NCI-H128 (cell line): ENCODE results near the gene FAM83G.
"Not testable (repeated sequence)": the region's sequence is repeated elsewhere in the genome, so short reads cannot be mapped to it uniquely, and the experiment has no call there.

Experiments used
- DNase-seq: peaks from one replicate; lab custom pipeline; 2025; ENCODE audit not compliant: unreplicated experiment; lab: John Stamatoyannopoulos, UW

The FAM83G gene

DNA sequence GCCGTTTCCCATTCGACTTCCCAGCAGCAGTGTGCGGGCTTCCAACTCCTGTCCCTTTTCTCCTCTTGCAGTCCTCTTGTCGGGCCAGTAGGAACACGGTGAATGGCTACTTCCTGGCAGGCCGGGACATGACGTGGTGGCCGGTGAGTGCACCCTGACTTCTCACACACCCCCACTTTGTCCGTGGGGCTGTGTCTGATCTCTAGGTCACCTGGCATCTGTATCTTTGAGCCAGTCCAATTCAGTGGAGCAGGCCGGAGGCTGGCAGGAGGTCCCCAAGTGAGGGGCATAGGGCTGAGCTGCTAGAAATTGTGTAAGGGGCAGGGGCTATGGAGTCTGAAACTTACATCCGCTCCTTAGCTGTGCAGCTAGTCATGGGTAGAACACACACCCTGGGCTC, 46.0 kb downstream of the FAM83G start:
- no peak for DNase-seq

DNA sequence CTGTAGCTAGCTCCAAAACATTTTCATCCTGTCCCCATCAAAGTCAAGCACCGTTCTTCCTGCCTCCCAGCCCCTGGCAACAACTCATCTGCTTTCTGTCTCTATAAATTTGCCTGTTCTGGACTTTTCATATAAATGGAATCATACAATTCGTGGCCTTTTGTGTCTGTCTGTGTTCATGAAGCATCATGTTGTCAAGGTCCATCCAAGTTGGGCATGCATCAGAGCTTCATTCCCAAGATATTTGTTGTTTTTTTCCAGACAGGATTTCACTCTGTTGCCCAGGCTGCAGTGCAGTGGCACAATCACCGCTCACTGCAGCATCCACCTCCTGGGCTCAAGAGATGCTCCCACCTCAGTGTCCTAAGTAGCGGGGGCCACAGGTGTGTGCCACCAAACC, 46.7 kb downstream of the FAM83G start:
- DNase-seq = no peak

DNA sequence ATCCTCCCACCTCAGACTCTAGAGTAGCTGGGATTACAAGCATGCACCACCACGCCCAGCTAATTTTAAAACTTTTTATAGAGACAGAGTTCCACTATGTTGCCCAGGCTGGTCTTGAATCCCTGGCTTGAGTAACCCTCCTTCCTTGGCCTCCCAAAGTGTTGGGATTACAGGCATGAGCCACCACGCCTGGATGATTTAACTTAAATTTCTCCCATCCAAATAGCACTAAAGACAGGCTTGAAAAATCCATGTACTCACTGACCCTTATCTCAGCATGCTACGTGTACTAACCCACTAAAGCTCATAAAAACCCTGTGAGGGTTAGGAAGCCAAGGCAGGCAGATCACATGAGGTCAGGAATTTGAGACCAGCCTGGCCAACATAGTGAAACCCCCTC, 48.0 kb downstream of the FAM83G start:
- DNase-seq = no peak

DNA sequence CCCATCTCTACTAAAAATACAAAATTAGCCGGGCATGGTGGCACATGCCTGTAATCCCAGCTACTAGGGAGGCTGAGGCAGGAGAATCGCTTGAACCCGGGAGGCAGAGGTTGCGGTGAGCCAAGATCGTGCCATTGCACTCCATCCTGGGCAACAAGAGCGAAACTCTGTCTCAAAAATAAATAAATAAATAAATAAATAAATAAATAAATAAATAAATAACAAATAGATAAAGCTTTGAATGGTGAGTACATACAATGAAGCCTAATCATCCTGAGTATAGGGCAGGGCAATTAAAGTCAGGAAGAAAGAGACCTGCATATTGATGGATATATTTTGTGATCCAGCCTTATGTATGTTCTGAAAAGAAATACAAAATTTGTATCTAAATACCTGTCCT, 48.5 kb downstream of the FAM83G start:
- DNase-seq = not testable (repeated sequence)

DNA sequence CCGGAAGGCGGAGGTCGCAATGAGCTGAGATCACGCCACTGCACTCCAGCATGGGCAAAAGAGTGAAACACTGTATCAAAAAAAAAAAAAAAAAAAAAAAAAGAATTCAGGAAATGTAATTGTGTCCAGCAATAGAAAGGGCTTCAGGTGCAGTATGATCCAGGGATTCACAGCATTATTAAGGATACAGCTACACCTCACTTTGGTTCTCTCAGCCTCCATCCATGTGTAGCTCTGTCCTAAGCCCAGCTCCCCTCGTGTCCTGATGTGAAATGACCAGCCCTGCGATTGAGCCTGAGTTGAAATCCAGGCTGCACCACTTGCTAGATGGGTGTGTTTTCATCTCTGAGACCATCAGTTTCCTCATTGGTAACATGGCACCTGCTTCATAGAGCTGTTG, 49.6 kb downstream of the FAM83G start:
- DNase-seq = no peak

DNA sequence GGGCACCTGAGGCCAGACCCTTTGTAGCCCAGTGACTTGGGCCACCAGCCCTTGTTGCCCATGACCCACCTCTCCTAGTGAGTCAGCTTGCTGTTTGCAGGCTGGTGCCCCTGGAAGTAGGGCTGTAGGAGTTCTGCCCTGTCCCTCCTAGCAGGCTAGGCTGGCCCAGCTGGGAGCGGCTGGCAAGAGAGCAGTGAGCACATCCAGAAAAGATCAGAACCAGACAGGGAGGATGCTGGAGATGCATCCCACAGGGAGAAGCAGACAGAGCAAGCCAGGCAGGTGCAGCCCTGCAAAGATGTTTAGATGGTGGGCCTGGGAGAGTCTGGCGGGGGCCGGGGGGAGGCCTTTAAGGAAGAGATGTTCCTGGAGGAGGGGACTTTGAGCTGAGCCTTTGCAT, 50.2 kb downstream of the FAM83G start:
- no peak for DNase-seq

DNA sequence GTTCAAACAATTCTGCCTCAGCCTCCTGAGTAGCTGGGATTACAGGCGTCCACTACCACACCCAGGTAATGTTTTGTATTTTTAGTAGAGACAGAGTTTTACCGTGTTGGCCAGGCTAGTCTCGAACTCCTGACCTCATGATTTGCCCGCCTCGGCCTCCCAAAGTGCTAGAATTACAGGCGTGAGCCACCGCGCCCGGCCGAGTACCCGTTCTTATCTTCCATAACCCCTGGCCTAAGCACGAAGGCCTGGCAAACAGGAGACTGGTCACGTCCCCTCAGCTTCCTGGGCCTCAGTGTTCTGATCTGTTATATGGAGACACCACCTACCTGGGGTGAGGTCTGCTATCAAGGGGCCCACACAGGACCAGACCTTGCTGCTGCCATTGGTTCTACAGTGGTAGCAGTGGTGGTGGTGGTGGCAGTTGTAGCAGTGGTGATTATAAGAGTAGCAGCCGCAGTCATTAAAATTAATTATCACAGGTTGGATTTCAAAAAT, 51.3 kb downstream of the FAM83G start:
- no peak for DNase-seq

DNA sequence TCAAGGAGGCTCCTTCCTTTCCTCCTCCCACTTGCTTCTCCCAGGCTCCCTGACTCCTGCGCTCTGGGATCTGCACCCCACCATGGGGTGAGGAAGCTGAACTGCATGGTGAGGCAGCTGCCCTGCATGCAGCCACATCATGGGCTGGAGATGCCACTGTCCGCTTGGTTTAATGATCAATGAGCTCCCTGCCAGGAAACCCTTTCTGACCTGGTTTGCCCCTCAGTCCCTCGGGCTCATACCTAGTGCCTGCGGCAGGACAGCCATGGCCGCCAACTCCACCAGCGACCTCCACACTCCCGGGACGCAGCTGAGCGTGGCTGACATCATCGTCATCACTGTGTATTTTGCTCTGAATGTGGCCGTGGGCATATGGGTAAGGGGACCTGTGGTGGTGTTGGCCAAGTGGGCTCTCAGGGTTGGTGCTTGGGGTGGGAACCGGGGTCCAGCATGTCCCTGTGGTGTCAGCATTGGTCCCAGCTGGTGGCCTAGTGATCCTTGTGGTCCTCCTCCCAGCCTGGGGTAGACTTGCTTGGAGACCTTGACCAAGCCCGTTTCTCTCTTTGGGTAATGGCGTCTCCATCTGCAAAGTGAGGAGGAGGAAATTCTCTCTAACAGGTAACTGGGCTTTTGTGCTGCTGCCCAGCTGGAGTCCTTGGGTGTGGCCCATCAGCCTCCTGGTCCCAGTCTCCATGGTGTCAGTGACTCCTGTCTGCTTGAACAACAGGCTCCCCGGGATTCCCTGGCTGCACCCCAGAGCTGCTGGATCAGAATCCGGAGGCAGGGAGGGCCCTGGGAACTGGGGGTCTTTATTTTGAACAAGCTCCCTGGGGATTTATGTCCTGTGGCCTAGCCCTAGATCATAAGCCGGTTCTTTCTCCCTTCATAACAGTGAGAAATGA, 52.4 kb downstream of the FAM83G start, which contains the start of gene SLC5A10:
SLC5A10 (plus strand) TSS at position 225 of the 902 bp plus-strand sequence; CDS start at position 266, 41 bp downstream.
- DNase-seq = no peak

DNA sequence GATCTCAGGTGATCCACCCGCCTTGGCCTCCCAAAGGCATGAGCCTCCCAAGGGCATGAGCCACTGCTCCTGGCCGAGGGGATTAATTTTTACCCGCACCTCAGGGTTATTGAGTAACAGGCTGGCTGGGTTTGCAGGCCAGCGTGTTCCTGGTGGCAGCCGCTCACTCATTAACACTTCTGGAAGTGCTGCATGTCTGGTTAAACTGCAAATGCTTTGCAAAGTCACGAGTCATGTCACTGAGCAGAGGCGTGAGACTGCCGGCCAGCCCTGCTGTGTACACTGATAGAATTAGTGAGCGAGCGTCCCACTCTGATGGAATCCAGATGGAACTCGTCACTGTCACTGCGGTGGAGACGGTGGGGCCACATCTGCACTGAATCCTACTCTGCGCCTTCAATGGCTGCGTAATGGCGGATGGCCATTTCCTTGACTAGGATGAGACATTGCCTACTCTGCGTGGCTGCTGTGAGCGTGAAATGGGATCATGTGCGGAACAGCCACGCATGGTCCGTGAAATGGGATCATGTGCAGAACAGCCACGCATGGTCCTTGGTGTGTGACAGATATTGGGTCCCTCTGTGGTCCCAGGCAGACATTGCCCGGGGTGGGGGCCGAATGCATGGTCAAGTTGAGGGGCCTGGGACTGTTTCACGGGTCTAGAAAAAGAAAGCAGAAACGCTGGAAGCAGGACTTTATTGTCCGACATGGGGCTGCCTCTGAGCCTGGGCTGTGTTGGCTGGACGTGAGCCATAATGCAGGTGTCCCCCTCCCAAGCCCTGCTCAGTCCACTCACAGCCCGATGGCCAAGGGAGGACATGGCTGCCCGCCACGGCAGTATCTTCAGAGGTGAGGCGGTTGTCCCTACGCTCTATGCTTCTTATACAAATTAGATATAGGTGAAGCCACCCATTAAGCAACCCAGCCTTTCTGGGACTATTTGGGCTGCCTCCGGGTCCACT, 53.3 kb downstream of the FAM83G start:
- DNase-seq = no peak

DNA sequence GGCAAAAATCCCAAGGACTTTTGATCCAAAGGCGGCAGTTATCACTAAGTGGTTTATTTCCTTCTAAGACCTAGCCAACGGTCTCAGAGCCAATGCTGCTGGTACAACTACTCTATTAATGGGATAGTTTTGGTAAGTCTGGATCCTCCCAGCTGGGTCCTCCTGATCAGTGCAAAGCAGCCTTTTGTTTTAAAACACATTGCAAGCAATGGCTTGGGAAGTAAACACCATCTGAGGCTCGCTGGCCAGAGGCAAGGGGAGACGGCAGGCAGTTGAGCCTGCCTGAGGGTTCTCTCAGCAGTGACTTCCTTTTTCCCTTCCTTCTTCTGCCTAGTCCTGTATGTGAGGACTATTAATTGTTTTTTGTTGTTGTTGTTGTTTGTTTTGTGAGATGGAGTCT, 54.2 kb downstream of the FAM83G start:
- no peak for DNase-seq

DNA sequence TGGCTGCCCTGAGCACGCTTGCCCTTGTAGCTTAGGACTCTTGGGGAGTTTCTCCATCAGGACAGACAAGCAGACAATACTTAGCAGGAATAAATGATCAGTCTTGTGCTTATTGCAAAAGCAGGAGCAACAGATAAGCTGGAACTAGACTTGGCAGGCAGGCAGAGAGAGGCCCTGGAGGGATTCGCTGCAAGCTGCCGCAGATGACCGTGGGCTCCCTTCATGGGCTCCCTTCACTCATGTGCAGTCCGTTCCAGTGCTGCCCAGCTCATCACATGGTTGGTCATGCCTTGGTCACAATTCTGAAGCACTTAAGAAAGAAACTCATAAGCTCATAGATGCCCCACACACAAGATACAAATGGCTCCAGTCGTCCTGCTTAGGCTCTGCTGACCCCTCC, 55.0 kb downstream of the FAM83G start:
- DNase-seq = no peak

DNA sequence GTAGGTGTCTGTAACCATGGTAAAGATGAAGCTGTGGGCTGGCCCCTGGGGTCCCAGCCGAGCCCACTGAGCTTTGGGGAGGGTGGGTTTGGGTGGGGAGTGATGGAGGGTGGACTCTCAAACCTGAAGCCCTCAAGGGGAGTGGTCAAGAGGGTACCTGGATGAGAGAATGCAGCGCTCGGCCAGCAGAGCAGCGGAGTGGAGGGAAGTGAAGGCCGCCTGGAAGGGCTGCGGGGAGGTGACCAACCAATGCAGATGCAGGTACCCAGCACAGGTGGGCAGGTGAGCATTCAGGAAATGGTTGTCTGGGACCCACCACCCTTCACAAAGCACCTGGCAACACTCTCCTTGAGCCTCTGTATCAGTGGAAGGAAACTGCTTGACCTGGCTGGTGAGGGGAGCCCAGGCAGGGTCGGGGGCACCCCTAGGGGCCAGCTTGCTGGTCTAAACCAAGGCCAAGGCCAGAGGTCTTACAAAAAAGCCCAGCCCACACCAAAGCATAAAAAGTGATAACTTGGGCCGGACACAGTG, 56.0 kb downstream of the FAM83G start:
- DNase-seq = no peak

DNA sequence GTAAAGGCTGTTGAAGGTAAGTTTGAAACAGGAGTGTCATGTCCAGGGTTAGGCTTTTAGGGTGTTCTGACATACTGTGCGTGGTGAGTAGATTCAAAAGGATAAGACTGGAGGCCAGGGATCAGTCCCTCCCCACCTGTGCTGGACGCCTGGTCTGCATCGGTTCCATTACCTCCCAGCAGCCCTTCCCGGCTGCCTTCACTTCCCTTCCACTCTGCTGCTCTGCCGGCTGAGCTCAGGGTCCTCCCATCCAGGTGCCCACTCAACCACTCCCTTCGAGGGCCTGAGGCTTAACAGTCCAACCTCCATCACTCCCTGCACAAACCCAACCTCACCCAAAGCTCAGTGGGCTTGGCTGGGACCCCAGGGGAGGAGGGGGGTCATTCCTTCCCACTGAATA, 56.7 kb downstream of the FAM83G start:
- no peak for DNase-seq

DNA sequence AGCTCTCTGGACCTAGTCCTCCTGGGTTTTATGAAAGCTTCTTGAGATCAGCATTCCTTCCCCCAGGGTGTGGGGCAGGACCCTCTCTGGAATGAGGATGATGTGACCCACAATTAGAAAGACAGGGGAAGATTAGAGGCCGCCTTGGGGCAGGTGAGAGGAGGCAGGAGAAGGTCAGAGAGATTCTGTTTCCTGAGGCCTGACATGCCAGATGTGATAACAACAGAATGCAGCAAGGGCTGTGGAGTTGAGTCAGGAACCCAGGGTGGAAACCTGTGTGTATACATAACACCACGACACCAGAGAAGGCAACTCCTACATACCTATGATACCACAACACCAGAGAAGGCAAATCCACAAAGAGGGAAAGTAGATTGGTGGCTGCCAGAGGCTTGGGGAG, 58.0 kb downstream of the FAM83G start:
- no peak for DNase-seq

DNA sequence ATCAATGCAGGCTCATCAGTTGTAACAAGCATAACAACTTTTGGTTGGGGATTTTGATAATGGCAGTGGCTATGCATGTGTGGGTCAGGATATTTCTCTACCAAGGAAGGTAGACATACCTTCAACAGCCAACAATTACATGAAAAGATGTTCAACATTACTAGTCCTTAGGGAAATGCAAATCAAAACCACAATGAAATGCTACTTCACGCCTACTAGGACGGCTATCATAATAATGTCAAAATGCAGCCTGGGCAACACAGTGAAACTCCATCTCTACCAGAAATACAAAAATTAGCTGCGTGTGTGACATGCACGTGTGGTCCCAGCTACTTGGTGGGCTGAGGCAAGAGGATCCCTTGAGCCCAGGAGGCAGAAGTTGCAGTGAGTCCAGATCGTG, 59.9 kb downstream of the FAM83G start:
- no peak for DNase-seq

DNA sequence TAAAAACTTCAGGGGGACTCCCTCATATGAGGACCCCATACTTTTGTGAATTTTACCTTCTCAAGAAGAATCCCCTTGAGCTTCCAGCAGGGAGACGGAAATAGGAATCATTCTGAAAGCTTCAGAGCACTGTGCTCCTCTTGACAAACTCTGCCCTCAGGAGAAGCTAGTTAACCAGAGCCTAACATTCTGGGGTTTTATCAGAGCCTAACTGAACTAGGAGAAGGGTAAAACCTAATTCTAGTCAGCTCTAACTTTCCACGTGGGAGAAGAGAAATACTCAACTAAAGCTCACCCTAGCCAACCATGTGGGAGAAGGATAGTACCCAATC, 65.9 kb downstream of the FAM83G start:
- no peak for DNase-seq

DNA sequence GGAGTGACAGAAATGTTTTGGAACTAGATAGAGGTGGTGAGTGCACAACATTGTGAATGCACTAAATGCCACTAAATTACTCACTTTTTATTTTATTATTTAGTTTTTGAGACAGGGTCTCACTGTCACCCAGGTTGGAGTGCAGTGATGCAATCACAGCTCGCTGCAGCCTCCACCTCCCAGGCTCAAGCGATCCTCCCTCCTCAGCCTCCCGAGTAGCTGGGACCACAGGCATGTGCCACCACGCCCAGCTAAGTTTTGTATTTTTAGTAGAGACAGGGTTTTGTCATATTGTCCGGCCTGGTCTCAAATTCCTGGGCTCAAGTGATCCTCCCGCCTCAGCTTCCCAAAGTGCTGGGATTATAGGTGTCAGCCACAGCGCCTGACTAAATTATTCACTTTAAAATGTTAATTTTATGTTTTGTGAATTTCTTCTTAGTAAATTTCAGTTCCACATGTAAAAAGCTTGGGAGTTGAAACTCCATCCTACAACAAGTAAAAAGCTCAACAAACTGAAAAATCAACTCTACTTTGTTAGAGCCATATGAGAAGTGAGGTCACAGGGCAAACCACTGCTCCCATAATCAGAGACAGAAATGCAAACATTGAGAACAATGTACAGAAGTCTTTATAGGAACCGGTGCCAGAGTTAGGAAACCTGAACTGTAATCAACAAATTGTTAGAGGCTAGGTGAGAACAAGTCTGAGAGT, 66.4 kb downstream of the FAM83G start:
- DNase-seq = no peak

DNA sequence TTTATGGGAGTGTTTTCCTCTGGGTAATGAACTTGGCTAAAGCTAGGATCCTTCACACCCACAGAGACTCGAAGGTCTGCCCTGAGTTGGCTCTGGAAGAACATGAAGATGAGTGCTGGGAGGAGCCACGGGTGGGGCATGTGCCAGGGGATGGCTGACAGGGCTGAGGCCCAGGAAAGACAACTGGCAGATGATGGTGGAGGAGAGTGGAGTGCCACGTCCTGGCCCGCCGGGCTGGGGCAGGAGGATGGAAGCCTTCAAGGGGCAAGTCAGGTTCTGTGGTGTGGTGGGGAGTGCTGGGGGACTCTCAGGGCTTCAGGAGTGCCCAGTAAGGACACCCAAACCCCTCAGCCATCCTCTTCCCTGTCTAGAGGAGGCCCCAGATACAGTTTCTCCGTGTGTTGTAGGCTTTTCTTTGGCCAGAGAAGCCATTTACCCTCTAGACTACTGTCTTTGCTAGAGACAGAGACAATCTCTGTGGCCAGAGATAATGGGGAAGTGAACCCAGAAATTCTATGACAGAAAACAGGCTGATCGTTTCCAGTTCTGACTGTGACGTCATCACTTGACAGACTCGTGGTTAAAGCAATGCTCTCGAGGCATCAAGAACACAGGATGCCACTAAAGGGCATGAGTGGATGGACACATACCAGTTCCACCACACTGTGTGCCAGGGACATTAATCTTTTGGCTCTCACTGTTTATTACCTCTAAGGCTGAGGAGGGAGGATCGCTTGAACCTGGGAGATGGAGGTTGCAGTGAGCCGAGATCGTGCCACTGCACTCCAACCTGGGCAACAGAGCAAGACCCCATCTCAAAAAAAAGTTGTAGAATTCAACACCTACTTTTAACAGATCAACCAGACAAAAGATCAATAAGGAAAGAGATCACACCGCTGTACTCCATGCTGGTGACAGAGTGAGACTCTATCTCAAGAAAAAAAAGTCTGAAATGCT, 71.2 kb downstream of the FAM83G start:
- DNase-seq = no peak

DNA sequence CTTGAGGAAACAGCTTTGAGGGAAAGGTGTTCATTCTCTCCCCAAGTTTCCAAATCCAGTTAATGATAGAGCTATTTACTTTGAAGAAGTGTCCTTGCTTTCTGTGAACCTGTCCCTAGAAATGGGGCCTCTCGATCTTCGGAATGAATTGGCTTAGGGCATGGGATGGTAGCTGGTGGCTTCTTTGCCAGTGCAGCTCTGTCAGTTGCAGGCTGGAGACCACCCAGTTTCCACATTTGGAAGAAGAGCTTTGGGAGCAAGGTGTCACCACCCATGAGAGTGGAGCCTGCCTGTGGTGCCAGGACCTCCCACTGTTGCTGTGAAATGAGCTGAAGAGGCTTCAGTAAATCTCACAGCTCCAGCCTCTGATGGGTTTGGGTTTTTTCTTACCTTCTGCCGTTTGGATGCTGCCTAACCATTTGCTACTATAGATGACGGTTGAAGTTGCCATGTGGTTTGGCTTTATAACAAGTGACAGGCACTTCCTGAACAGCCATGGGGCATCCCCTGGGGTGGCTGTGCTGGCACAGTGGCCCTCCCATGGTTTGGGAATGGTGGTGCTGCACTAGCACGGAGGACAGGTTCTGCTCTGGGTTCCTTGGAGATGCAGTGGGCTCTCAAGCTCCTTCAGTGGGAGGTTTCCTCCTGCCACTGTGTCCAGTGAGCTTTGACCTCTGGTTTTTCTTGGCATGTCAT, 72.1 kb downstream of the FAM83G start:
- no peak for DNase-seq
